AG04450 (cell line): ENCODE results near the gene TBATA. TPM values are rescaled to one million over a fixed set of nuclear protein-coding genes. Genes with fewer than 3 reads are reported as not detected.

Source experiments
- CTCF ChIA-PET: fragments of 300-600, 350-600 bp; formaldehyde crosslinking; extraction: SDS; loops from one replicate; lab custom pipeline; 2022; ENCODE audit warnings: antibody characterized with exemption, inconsistent platforms; lab: Charles Lee
- POLR2A ChIA-PET: fragments of 350-600 bp; formaldehyde crosslinking; extraction: SDS; loops from one replicate; lab custom pipeline; 2021; ENCODE audit warnings: antibody characterized with exemption, inconsistent platforms; lab: Yijun Ruan, JAX
- DNase-seq: peaks from one replicate; pipeline ENCODE4 v3.0.0-alpha.2; 2011; ENCODE audit warnings: low read depth, low spot score
- H3K27ac ChIP-seq: one replicate; pipeline ENCODE4 v1.5.1; 2012; ENCODE audit warnings: low read depth, low read length, control low read depth
- H3K27me3 ChIP-seq: one replicate; pipeline ENCODE4 v1.6.0; 2012; ENCODE audit warnings: low read length; ENCODE audit not compliant: control insufficient read depth, insufficient read depth
- H3K4me3 ChIP-seq: 2 replicates; pipeline ENCODE4 v1.5.1; 2011; ENCODE audit warnings: mild to moderate bottlenecking, low read depth, low read length, control low read depth
- H3K9me3 ChIP-seq: 2 replicates; pipeline ENCODE4 v1.5.1; 2012; ENCODE audit warnings: low read length; ENCODE audit not compliant: control insufficient read depth, insufficient read depth
- CTCF ChIP-seq: IDR thresholded peaks from 2 replicates; pipeline ENCODE4 v1.5.1; 2011; ENCODE audit warnings: low read depth, low read length, control low read depth, inconsistent platforms
- polyA plus RNA-seq: library from polyadenylated mRNA; depleted of rRNA; stranded (reverse); fragments of >200 nt; gene quantifications from 2 replicates; pipeline ENCODE4 v1.2.3, GENCODE V29; 2011

The TBATA gene
- polyA plus RNA-seq, 1 experiment, result not detected

DNA sequence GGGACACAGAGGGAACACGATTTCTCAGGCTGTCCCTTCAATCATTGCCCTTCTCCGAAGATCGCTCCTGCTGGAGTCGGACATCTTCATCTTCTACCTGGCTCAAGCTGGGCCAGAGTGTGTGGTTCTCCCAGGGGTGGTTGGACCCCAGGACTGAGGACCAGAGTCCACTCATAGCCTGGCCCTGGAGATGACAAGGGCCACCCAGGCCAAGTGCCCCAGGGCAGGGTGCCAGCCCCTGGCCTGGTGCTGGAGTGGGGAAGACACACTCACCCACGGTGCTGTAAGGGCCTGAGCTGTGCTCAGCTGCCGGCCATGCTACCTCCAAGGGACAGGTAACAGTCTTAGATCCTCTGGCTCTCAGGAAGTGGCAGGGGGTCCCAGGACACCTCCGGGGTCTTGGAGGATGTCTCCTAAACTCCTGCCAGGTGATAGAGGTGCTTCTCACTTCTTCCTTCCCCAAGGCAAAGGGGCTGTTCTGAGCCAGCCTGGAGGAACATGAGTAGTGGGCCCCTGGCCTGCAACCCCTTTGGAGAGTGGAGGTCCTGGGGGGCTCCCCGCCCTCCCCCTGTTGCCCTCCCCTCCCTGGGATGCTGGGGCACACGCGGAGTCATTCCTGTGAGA lies 23.3 kb downstream of the TBATA start:
- Histone ChIP-seq H3K4me3 (no peak overlapping the region), H3K27ac (no peak overlapping the region), H3K9me3 (peaks cover 8% of the 10 kb centered on the region), H3K27me3 (peaks cover 22% of the 10 kb centered on the region)
- ChIA-PET POLR2A (no interaction called here), CTCF (interaction anchor here (1.0 to 11.0 kb wide), 5 partner anchors 115 to 211 kb away, joined by 4 to 164 read pairs (median 8); no protein-coding TSS in a partner anchor)
- no peak for DNase-seq
- no peak for TF ChIP-seq CTCF

- Histone ChIP-seq H3K9me3 (peaks cover 5% of the 10 kb centered on the region), H3K27ac (no peak overlapping the region), H3K4me3 (no peak overlapping the region), H3K27me3 (peaks cover 19% of the 10 kb centered on the region)
- no peak for DNase-seq
- peak; percentile 46 for TF ChIP-seq CTCF
- CTCF ChIA-PET, result interaction anchor here (0.6 to 11.0 kb wide), 9 partner anchors 22 to 300 kb away, joined by 3 to 164 read pairs (median 5); no protein-coding TSS in a partner anchor
- POLR2A ChIA-PET, result interaction anchor here (0.7 kb wide), 1 partner anchor 65 kb away, joined by 3 read pairs; no protein-coding TSS in a partner anchor
Measured at GRCh38 chr10:70761031-70761601, 24.1 kb downstream of the TBATA start.

- POLR2A ChIA-PET, result no interaction called here
- CTCF ChIA-PET, result interaction anchor here (0.6 to 11.0 kb wide), 8 partner anchors 13 to 299 kb away, joined by 3 to 164 read pairs (median 5); no protein-coding TSS in a partner anchor
- TF ChIP-seq CTCF, result no peak
Measured at GRCh38 chr10:70760271-70760787, 24.8 kb downstream of the TBATA start.

DNA sequence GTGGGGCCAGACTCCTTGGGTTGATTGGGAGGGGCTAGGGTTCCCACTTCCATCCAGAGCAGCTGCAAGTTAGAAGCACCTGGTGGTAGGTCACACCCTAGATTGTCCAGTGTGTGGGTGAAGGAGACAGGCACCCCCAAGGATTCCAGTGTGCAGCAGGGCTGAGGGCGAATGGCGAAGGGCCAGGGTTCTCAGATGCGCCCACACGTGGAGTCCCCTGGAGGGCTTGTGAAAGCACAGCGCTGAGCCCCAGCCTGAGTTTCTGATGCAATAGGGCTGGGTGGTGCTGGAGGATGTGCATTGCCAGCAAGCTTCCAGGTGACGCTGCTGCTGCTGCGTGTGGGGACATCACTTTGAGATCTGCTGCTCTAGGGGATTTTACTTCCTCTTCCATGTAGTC lies 25.4 kb downstream of the TBATA start:
- ChIA-PET CTCF (interaction anchor here (0.6 to 11.0 kb wide), 21 partner anchors 10 to 299 kb away, joined by 3 to 164 read pairs (median 5); no protein-coding TSS in a partner anchor), POLR2A (no interaction called here)
- no peak for TF ChIP-seq CTCF
- Histone ChIP-seq H3K4me3 (no peak overlapping the region), H3K9me3 (no peaks in the 10 kb centered on the region), H3K27ac (no peak overlapping the region), H3K27me3 (peaks cover 18% of the 10 kb centered on the region)
- DNase-seq, result no peak

More at GRCh38 chr10:70760271-70760787, 24.8 kb downstream of the TBATA start:
- DNase-seq, result no peak
- no peaks in the 10 kb centered on the region for H3K9me3 ChIP-seq
- no peak overlapping the region for H3K27ac ChIP-seq
- no peak overlapping the region for H3K4me3 ChIP-seq
- peaks cover 18% of the 10 kb centered on the region for H3K27me3 ChIP-seq
